Cardiac muscle cell (in vitro differentiated cells and primary cell): ENCODE results near the gene LENG8. TPM values are rescaled to one million over a fixed set of nuclear protein-coding genes. Genes with fewer than 3 reads are reported as not detected.

Source experiments
- DNase-seq, 2 donors: peaks; one replicate each; pipeline versions ENCODE4 v3.0.0 to v3.0.0-alpha.2; 2010 to 2017; ENCODE audit warnings: low read depth in 1 of 2, low spot score in 1 of 2
- H3K27ac ChIP-seq: fragments of 200-600 bp; sonication (generic); 2 replicates; pipeline ENCODE4 v1.5.1; 2016
- H3K27me3 ChIP-seq: fragments of 200-600 bp; sonication (generic); 2 replicates; pipeline ENCODE4 v1.6.0; 2016; ENCODE audit warnings: control low read depth
- H3K36me3 ChIP-seq: fragments of 200-600 bp; sonication (generic); 2 replicates; pipeline ENCODE4 v1.5.1; 2016; ENCODE audit warnings: control low read depth
- H3K4me1 ChIP-seq: fragments of 200-600 bp; sonication (generic); 2 replicates; pipeline ENCODE4 v1.8.1; 2017; ENCODE audit warnings: low read depth, mild to moderate bottlenecking, mixed run types
- H3K4me3 ChIP-seq: fragments of 200-600 bp; sonication (generic); 2 replicates; pipeline ENCODE4 v1.5.1; 2016; ENCODE audit warnings: mild to moderate bottlenecking
- H3K9me3 ChIP-seq: fragments of 200-600 bp; sonication (generic); 2 replicates; pipeline ENCODE4 v1.5.1; 2017; ENCODE audit warnings: low read depth, mild to moderate bottlenecking, control low read depth
- CTCF ChIP-seq: IDR thresholded peaks from 2 replicates; pipeline ENCODE4 v1.5.1; 2012; ENCODE audit warnings: low read depth, mild to moderate bottlenecking, low read length
- polyA plus RNA-seq: library from polyadenylated mRNA; unstranded; fragments of >200 nt; fragmentation: Nextera tagmentation; extraction: Ambion mirVana; gene quantifications from 2 replicates; pipeline ENCODE4 v1.2.1, GENCODE V29; 2016
- total RNA-seq: library from RNA; depleted of rRNA; stranded (reverse); fragments of >200 nt; gene quantifications from 2 replicates; pipeline ENCODE4 v1.2.3, GENCODE V29; 2016

LENG8 gene
- total and polyA plus RNA-seq, 2 experiments from 2014 or later, result 78.4 to 171 TPM

GRCh38 chr19:54453921-54454780, 5.2 kb downstream of the LENG8 start:
- no peak for DNase-seq
- Histone ChIP-seq H3K27ac (no peak overlapping the region), H3K36me3 (peaks cover 76% of the 10 kb centered on the region), H3K4me3 (no peak overlapping the region), H3K9me3 (no peaks in the 10 kb centered on the region), H3K27me3 (no peaks in the 10 kb centered on the region), H3K4me1 (peaks cover 6% of the 10 kb centered on the region)
- TF ChIP-seq CTCF, result no peak

GRCh38 chr19:54454781-54455675, 6.0 kb downstream of the LENG8 start:
- no peaks in the 10 kb centered on the region for H3K27me3 ChIP-seq
- H3K4me1 ChIP-seq, result peaks cover 4% of the 10 kb centered on the region
- peaks cover 80% of the 10 kb centered on the region for H3K36me3 ChIP-seq
- no peak overlapping the region for H3K27ac ChIP-seq
- no peaks in the 10 kb centered on the region for H3K9me3 ChIP-seq
- DNase-seq, result no peak
- no peak for TF ChIP-seq CTCF
- H3K4me3 ChIP-seq, result no peak overlapping the region

DNA sequence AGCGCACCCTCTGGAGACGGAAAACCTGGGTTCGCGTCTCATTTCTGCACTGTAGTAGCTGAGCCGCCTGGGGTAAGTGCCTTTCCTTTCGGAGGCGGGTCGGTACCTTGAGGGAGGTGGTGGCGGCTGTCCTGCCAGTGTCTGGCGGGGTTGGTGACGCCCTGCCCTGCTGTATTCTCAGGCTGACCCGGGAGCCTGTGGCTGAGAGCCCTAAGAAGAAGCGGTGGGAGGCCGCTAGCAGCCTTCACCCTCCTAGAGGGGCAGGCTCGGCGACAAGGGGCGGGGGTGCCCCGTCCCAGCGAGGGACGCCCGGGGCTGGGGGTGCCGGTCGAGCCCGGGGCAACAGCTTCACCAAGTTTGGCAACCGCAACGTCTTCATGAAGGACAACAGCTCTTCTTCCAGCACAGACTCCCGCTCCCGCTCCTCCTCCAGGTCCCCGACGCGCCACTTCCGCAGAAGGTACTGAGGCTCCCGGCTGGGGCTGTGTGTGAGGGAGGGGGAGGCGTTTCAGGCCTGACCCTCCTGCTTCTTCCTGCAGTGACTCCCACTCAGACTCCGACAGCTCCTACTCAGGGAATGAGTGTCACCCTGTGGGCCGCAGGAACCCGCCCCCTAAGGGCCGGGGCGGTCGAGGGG, 6.9 kb downstream of the LENG8 start:
- Histone ChIP-seq H3K9me3 (no peaks in the 10 kb centered on the region), H3K36me3 (peaks cover 80% of the 10 kb centered on the region), H3K27ac (no peak overlapping the region), H3K27me3 (no peaks in the 10 kb centered on the region), H3K4me1 (no peaks in the 10 kb centered on the region), H3K4me3 (no peak overlapping the region)
- no peak for TF ChIP-seq CTCF
- DNase-seq, result no peak

GRCh38 chr19:54456423-54457373, 7.7 kb downstream of the LENG8 start:
- H3K9me3 ChIP-seq, result no peaks in the 10 kb centered on the region
- DNase-seq, result no peak
- H3K27me3 ChIP-seq, result no peaks in the 10 kb centered on the region
- TF ChIP-seq CTCF, result no peak
- H3K27ac ChIP-seq, result no peak overlapping the region
- H3K4me1 ChIP-seq, result no peaks in the 10 kb centered on the region
- no peak overlapping the region for H3K4me3 ChIP-seq
- H3K36me3 ChIP-seq, result peaks cover 78% of the 10 kb centered on the region
